NB4 (cell line): ENCODE measurements around the gene FAM184A.

Source experiments
- CTCF ChIP-seq: IDR thresholded peaks from one replicate; pipeline ENCODE4 v1.5.1; 2012; ENCODE audit warnings: low read depth, low read length
- MAX ChIP-seq: IDR thresholded peaks from 2 replicates; pipeline ENCODE4 v1.6.1; 2011; ENCODE audit warnings: low read depth, low read length
- POLR2A ChIP-seq: IDR thresholded peaks from 2 replicates; pipeline ENCODE4 v1.6.1; 2011; ENCODE audit warnings: mild to moderate bottlenecking; ENCODE audit not compliant: insufficient read length; ENCODE audit errors: extremely low read depth

DNA sequence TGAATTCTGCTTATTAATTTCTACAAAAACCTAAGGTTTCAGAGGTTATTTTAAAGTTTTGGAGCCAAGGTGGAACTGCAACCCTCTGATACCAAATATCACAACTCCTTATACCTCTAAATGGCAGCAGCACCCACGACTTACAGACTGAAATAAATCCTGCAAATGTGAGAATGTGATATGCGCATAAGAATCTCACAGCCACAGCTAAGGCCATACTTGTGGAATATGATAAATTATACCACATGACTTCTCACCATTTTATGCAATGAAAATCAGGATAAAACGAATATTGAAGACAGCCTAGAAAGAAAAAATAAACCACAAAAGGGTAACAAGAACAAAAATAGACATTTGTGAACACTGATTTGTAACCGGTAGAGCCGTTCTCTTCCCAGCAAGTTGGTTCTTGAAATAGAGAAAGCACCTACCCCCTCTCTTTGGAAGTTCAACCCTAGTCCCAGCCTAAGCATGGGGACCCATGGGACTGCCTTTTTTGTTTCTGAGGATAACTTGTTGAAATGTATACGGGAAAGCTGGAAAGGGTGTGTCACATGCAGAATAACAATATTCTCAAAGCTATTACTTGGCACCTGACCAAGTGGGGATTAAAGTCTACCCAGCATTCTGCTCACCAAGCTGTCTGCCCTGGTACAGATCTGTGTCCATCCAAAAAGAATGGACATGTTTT is 96.4 kb downstream of the FAM184A start:
- TF ChIP-seq MAX (no peak), POLR2A (no peak), CTCF (no peak)
